ENCODE results near the gene FOXL1.

The FOXL1 gene

DNA sequence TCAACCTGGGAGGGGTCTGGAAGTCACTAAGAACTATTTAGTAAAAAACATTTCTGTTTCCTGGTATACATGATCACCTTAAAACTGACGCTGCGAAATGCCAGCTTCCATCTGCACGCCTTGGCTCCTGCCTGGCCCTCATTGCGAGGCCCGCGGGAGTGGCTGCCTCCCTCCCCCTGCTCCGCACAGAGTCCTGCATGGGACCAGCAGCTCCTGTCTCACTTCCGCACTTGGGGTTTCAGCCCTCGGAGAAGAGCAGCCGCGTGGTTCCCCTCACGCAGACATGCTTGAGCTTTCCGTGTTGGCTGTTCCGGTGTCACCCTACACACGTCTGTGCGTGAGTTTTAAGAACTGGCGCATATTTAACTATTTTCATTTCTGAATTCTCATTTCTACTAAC, 41.7 kb upstream of the FOXL1 start:
- Histone ChIP-seq H3K9me2 (replicated peaks; ENCODE audit: control insufficient read depth, low read length) (no peaks in the 10 kb centered on the region), H3K79me2 (ENCODE audit: control insufficient read depth, low read length) (no peaks in the 10 kb centered on the region), H3K27me3 (ENCODE audit: control insufficient read depth, low read length) (no peaks in the 10 kb centered on the region), H3F3A (ENCODE audit: control insufficient read depth, insufficient read depth) (no peaks in the 10 kb centered on the region), H3K4me2 (ENCODE audit: low read length) (no peak overlapping the region), H3K4me1 (ENCODE audit: control insufficient read depth, low read length) (no peaks in the 10 kb centered on the region), H3K9me3 (ENCODE audit: control insufficient read depth, insufficient read depth, low read length) (no peaks in the 10 kb centered on the region), H3K4me3 (ENCODE audit: low read length) (no peak overlapping the region), H4K20me1 (ENCODE audit: control insufficient read depth, insufficient read depth, low read depth, low read length) (no peaks in the 10 kb centered on the region), H3K36me3 (ENCODE audit: control insufficient read depth, low read length) (peaks cover 33% of the 10 kb centered on the region), H3K27ac (ENCODE audit: low read depth, low read length) (no peak overlapping the region)
- TF ChIP-seq, protein P1, sequence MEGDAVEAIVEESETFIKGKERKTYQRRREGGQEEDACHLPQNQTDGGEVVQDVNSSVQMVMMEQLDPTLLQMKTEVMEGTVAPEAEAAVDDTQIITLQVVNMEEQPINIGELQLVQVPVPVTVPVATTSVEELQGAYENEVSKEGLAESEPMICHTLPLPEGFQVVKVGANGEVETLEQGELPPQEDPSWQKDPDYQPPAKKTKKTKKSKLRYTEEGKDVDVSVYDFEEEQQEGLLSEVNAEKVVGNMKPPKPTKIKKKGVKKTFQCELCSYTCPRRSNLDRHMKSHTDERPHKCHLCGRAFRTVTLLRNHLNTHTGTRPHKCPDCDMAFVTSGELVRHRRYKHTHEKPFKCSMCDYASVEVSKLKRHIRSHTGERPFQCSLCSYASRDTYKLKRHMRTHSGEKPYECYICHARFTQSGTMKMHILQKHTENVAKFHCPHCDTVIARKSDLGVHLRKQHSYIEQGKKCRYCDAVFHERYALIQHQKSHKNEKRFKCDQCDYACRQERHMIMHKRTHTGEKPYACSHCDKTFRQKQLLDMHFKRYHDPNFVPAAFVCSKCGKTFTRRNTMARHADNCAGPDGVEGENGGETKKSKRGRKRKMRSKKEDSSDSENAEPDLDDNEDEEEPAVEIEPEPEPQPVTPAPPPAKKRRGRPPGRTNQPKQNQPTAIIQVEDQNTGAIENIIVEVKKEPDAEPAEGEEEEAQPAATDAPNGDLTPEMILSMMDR (IDR thresholded peaks at IDR 0.05; ENCODE audit: low read depth, low read length, poor library complexity, severe bottlenecking) = no peak
- no peak for TF ChIP-seq EZH2phosphoT487 (IDR thresholded peaks at IDR 0.05; ENCODE audit: borderline replicate concordance, low read length)

DNA sequence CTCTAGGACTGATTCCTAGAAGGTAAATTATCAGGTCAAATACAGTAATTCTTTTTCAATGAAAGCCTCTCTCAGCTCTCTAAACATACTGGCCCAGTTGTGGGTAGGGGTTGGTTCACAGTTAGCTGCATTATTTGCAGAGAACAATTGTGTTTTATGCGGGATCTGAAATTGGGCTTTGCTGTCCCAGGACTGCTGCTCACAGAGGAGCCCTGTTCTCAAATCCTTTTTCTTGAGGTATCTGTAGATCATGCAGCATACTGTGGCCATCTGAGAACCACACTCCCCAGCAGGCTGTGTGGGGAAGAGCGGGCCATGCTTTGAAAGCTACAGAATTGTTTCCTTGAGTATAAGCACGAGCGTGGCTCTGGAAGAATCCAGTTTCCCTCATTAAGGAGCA, 40.9 kb upstream of the FOXL1 start:
- Histone ChIP-seq H3K9me3 (ENCODE audit: control insufficient read depth, insufficient read depth, low read length) (no peaks in the 10 kb centered on the region), H3K4me2 (ENCODE audit: low read length) (no peak overlapping the region), H3K27me3 (ENCODE audit: control insufficient read depth, low read length) (no peaks in the 10 kb centered on the region), H4K20me1 (ENCODE audit: control insufficient read depth, insufficient read depth, low read depth, low read length) (no peaks in the 10 kb centered on the region), H3K4me1 (ENCODE audit: control insufficient read depth, low read length) (no peaks in the 10 kb centered on the region), H3F3A (ENCODE audit: control insufficient read depth, insufficient read depth) (no peaks in the 10 kb centered on the region), H3K36me3 (ENCODE audit: control insufficient read depth, low read length) (peaks cover 37% of the 10 kb centered on the region), H3K79me2 (ENCODE audit: control insufficient read depth, low read length) (no peaks in the 10 kb centered on the region), H3K27ac (ENCODE audit: low read depth, low read length) (no peak overlapping the region), H3K4me3 (ENCODE audit: low read length) (no peak overlapping the region), H3K9me2 (replicated peaks; ENCODE audit: control insufficient read depth, low read length) (no peaks in the 10 kb centered on the region)
- no peak for TF ChIP-seq EZH2phosphoT487 (IDR thresholded peaks at IDR 0.05; ENCODE audit: borderline replicate concordance, low read length)
- TF ChIP-seq, protein P1 (IDR thresholded peaks at IDR 0.05; ENCODE audit: low read depth, low read length, poor library complexity, severe bottlenecking) = no peak

DNA sequence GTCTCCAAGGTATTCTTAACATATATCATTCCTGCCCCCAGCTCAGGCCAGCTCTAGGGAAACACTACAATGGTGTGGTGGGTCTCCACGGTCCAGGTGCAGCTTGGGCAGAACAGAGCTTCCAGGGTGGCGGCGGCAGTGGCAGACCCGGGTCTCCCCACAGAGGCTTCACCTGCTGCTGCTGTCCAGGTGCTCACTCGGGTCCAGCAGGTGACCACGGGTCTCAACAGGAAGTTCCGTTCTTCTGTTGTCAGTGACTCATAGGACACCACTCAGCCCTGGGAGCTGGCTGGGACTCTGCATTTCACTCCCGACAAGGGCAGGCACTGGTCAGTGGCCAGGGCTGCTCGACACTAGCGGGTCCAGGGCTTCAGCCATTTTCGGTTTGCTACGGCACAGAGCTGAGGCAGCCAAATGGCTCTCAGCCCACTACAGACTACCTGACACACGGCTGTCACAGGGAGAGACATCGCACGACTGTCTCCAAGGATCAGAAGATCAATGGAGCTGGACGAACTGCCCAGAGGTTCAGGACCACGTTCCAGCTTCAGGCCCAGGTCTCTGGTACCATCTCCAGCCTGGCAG, 40.1 kb upstream of the FOXL1 start:
- H3F3A ChIP-seq (ENCODE audit: control insufficient read depth, insufficient read depth) = no peaks in the 10 kb centered on the region
- H3K36me3 ChIP-seq (ENCODE audit: control insufficient read depth, low read length) = peaks cover 37% of the 10 kb centered on the region

More for the DNA sequence above, 40.1 kb upstream of the FOXL1 start:
- no peak overlapping the region for H3K27ac ChIP-seq (ENCODE audit: low read depth, low read length)
- H4K20me1 ChIP-seq (ENCODE audit: control insufficient read depth, insufficient read depth, low read depth, low read length) = no peaks in the 10 kb centered on the region
- no peaks in the 10 kb centered on the region for H3K9me2 ChIP-seq (replicated peaks; ENCODE audit: control insufficient read depth, low read length)
- no peaks in the 10 kb centered on the region for H3K27me3 ChIP-seq (ENCODE audit: control insufficient read depth, low read length)
- TF ChIP-seq, protein P1 (IDR thresholded peaks at IDR 0.05; ENCODE audit: low read depth, low read length, poor library complexity, severe bottlenecking) = no peak
- TF ChIP-seq EZH2phosphoT487 (IDR thresholded peaks at IDR 0.05; ENCODE audit: borderline replicate concordance, low read length) = no peak
- H3K79me2 ChIP-seq (ENCODE audit: control insufficient read depth, low read length) = no peaks in the 10 kb centered on the region
- H3K4me3 ChIP-seq (ENCODE audit: low read length) = no peak overlapping the region
- no peaks in the 10 kb centered on the region for H3K9me3 ChIP-seq (ENCODE audit: control insufficient read depth, insufficient read depth, low read length)
- no peak overlapping the region for H3K4me2 ChIP-seq (ENCODE audit: low read length)
- no peaks in the 10 kb centered on the region for H3K4me1 ChIP-seq (ENCODE audit: control insufficient read depth, low read length)
